ENCODE data around the gene CD8B. TPM values are rescaled to one million over a fixed set of nuclear protein-coding genes. Genes with fewer than 3 reads are reported as not detected.
"Not testable (repeated sequence)": the region's sequence is repeated elsewhere in the genome, so short reads cannot be mapped to it uniquely, and the experiment has no call there.

Gene CD8B
- total and polyA plus RNA-seq, 12 donors, result 0.11 to 4.5 (median 0.68) TPM; not detected in 1

GRCh38 chr2:86835548-86835889 lies 26.2 kb downstream of the CD8B start:
- H3K36me3 ChIP-seq (replicated peaks in 1 of 2); H3K4me3 ChIP-seq; DNase-seq; H3K27me3 ChIP-seq; H3K9me3 ChIP-seq (replicated peaks in 1 of 3); intact Hi-C loops (cut with DNase I); H3K4me1 ChIP-seq (replicated peaks in 1 of 2); H3K27ac ChIP-seq: not testable (repeated sequence)
- 69 to 80% methylated on average over 2 to 4 of the region's 4 CpGs; no CpG with 5 or more reads in 2 of the 4 donors for WGBS, 4 donors

GRCh38 chr2:86833315-86833714 lies 28.4 kb downstream of the CD8B start:
- WGBS, 4 donors, result 69 to 82% (median 77%) methylated on average over 7 to 10 of the region's 10 CpGs

GRCh38 chr2:86832334-86833096 lies 29.2 kb downstream of the CD8B start:
- no peaks in the 10 kb centered on the region for H3K27me3 ChIP-seq
- 65 to 86% (median 78%) methylated on average over 7 of the region's 7 CpGs for WGBS, 4 donors
- no peak for DNase-seq
- no peaks in the 10 kb centered on the region for H3K4me1 ChIP-seq (replicated peaks in 1 of 2)
- no peak for TF ChIP-seq POLR2A (IDR thresholded peaks at IDR 0.05)
- TF ChIP-seq, protein P1, sequence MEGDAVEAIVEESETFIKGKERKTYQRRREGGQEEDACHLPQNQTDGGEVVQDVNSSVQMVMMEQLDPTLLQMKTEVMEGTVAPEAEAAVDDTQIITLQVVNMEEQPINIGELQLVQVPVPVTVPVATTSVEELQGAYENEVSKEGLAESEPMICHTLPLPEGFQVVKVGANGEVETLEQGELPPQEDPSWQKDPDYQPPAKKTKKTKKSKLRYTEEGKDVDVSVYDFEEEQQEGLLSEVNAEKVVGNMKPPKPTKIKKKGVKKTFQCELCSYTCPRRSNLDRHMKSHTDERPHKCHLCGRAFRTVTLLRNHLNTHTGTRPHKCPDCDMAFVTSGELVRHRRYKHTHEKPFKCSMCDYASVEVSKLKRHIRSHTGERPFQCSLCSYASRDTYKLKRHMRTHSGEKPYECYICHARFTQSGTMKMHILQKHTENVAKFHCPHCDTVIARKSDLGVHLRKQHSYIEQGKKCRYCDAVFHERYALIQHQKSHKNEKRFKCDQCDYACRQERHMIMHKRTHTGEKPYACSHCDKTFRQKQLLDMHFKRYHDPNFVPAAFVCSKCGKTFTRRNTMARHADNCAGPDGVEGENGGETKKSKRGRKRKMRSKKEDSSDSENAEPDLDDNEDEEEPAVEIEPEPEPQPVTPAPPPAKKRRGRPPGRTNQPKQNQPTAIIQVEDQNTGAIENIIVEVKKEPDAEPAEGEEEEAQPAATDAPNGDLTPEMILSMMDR (IDR thresholded peaks at IDR 0.05), result no peak
- intact Hi-C loops (cut with DNase I), result no loop called here
- H3K27ac ChIP-seq, result no peak overlapping the region
- no peaks in the 10 kb centered on the region for H3K9me3 ChIP-seq (replicated peaks in 1 of 3)
- no peaks in the 10 kb centered on the region for H3K36me3 ChIP-seq (replicated peaks in 1 of 2)
- no peak overlapping the region for H3K4me3 ChIP-seq

More at GRCh38 chr2:86833315-86833714, 28.4 kb downstream of the CD8B start:
- intact Hi-C loops (cut with DNase I), result no loop called here
- no peak overlapping the region for H3K4me3 ChIP-seq
- no peak overlapping the region for H3K27ac ChIP-seq
- TF ChIP-seq, protein P1 (IDR thresholded peaks at IDR 0.05), result no peak
- no peak for TF ChIP-seq POLR2A (IDR thresholded peaks at IDR 0.05)
- H3K27me3 ChIP-seq, result no peaks in the 10 kb centered on the region
- H3K36me3 ChIP-seq (replicated peaks in 1 of 2), result no peaks in the 10 kb centered on the region
- H3K9me3 ChIP-seq (replicated peaks in 1 of 3), result no peaks in the 10 kb centered on the region
- no peak for DNase-seq
- H3K4me1 ChIP-seq (replicated peaks in 1 of 2), result no peaks in the 10 kb centered on the region

DNA sequence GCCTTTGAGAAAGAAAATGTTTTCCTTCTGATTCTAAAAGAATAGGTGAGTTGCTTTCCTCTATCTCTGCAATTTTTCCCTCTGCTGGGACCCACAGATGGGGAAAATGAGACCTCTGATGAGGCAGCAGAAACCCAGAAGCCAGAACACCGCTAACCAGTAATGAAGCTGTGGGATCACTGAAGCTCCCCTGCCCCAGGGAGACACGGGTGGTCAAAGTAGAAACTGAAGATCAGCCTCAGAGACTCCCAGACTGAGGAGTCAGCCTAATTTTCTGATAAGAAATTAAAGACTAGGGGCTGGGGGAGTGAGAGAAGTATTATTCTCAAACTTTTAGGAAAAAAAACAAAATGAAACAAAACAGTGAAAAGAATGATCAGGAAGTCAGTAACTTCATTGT lies 30.1 kb downstream of the CD8B start:
- no peak for DNase-seq
- Histone ChIP-seq H3K4me1 (replicated peaks in 1 of 2) (no peaks in the 10 kb centered on the region), H3K27me3 (no peaks in the 10 kb centered on the region), H3K36me3 (replicated peaks in 1 of 2) (no peaks in the 10 kb centered on the region), H3K27ac (no peak overlapping the region), H3K4me3 (no peak overlapping the region), H3K9me3 (replicated peaks in 1 of 3) (no peaks in the 10 kb centered on the region)
- intact Hi-C loops (cut with DNase I), result no loop called here
- TF ChIP-seq POLR2A (IDR thresholded peaks at IDR 0.05), result no peak
- TF ChIP-seq, protein P1 (IDR thresholded peaks at IDR 0.05), result no peak
- 52 to 64% (median 56%) methylated on average over 2 of the region's 2 CpGs for WGBS, 4 donors

- WGBS, 4 donors, result 67 to 89% (median 83%) methylated on average over 4 of the region's 4 CpGs
- TF ChIP-seq, protein P1 (IDR thresholded peaks at IDR 0.05), result no peak
- no peak for TF ChIP-seq POLR2A (IDR thresholded peaks at IDR 0.05)
- intact Hi-C loops (cut with DNase I), result no loop called here
These were observed 34.7 kb downstream of the CD8B start for GRCh38 chr2:86826951-86827350.

More at GRCh38 chr2:86826951-86827350, 34.7 kb downstream of the CD8B start:
- no peak overlapping the region for H3K4me3 ChIP-seq
- H3K36me3 ChIP-seq (replicated peaks in 1 of 2), result no peaks in the 10 kb centered on the region
- H3K9me3 ChIP-seq (replicated peaks in 1 of 3), result no peaks in the 10 kb centered on the region
- H3K27me3 ChIP-seq, result no peaks in the 10 kb centered on the region
- no peak for DNase-seq
- H3K27ac ChIP-seq, result no peak overlapping the region
- H3K4me1 ChIP-seq (replicated peaks in 1 of 2), result no peaks in the 10 kb centered on the region
